NB4 (cell line): ENCODE results near the gene TAS2R14.

Experiments used
- MYC ChIP-seq: IDR thresholded peaks from 2 replicates; pipeline ENCODE4 v1.6.1; 2011; ENCODE audit warnings: low read depth, low read length
- POLR2A ChIP-seq: IDR thresholded peaks from 2 replicates; pipeline ENCODE4 v1.6.1; 2011; ENCODE audit warnings: mild to moderate bottlenecking; ENCODE audit not compliant: insufficient read length; ENCODE audit errors: extremely low read depth
- TF ChIP-seq, protein P1 (sequence below): IDR thresholded peaks from one replicate; pipeline ENCODE4 v1.5.1; 2012; ENCODE audit warnings: low read depth, low read length
- TF ChIP-seq, protein P2 (sequence below): IDR thresholded peaks from 2 replicates; pipeline ENCODE4 v1.6.1; 2011; ENCODE audit warnings: low read depth, low read length

DNA sequence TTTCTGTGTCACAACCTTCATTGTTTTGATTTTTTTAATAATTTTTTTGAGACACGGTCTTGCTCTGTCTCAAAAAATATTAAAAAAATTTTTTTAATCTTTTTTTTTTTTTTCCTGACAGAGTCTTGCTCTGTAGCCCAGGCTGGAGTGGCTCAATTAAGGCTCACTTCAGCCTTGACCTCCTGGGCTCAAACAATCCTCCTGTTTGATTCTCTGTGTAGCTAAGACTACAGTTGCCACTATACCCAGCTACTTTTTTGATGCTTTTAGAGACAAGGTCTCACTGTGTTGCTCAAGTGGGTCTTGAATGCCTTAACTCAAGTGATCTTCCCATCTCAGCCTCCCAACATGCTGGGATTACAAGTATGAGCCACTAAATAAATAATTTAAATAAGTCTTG lies 19.3 kb downstream of the TAS2R14 start:
- TF ChIP-seq POLR2A: no peak
- TF ChIP-seq, protein P1, sequence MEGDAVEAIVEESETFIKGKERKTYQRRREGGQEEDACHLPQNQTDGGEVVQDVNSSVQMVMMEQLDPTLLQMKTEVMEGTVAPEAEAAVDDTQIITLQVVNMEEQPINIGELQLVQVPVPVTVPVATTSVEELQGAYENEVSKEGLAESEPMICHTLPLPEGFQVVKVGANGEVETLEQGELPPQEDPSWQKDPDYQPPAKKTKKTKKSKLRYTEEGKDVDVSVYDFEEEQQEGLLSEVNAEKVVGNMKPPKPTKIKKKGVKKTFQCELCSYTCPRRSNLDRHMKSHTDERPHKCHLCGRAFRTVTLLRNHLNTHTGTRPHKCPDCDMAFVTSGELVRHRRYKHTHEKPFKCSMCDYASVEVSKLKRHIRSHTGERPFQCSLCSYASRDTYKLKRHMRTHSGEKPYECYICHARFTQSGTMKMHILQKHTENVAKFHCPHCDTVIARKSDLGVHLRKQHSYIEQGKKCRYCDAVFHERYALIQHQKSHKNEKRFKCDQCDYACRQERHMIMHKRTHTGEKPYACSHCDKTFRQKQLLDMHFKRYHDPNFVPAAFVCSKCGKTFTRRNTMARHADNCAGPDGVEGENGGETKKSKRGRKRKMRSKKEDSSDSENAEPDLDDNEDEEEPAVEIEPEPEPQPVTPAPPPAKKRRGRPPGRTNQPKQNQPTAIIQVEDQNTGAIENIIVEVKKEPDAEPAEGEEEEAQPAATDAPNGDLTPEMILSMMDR: no peak
- no peak for TF ChIP-seq MYC
- TF ChIP-seq, protein P2, sequence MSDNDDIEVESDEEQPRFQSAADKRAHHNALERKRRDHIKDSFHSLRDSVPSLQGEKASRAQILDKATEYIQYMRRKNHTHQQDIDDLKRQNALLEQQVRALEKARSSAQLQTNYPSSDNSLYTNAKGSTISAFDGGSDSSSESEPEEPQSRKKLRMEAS: no peak
